ENCODE results near the gene OTUD3.
"Not testable (repeated sequence)": the region's sequence is repeated elsewhere in the genome, so short reads cannot be mapped to it uniquely, and the experiment has no call there.

Gene OTUD3

GRCh38 chr1:19866029-19866428 lies 16.2 kb upstream of the OTUD3 start:
- H4K20me1 ChIP-seq (ENCODE audit: insufficient read depth, low read length, poor library complexity, severe bottlenecking): no peaks in the 10 kb centered on the region
- no peaks in the 10 kb centered on the region for H3F3A ChIP-seq (ENCODE audit: low read depth)
- no peak for TF ChIP-seq CTCF (conservative IDR thresholded peaks at IDR 0.05; ENCODE audit: low read length)
- TF ChIP-seq EZH2phosphoT487 (IDR thresholded peaks at IDR 0.05; ENCODE audit: borderline replicate concordance): no peak
- H3K79me2 ChIP-seq (ENCODE audit: insufficient read depth, low read length): no peaks in the 10 kb centered on the region
- H3K27me3 ChIP-seq (ENCODE audit: insufficient read depth, low read length, poor library complexity, severe bottlenecking): no peaks in the 10 kb centered on the region
- H3K4me1 ChIP-seq (ENCODE audit: insufficient read depth, low read length, poor library complexity, severe bottlenecking): no peaks in the 10 kb centered on the region
- H3K9me2 ChIP-seq (replicated peaks; ENCODE audit: low read depth, low read length): no peaks in the 10 kb centered on the region
- H3K4me2 ChIP-seq (ENCODE audit: low read depth, low read length, poor library complexity, severe bottlenecking): no peak overlapping the region
- peaks cover 2% of the 10 kb centered on the region; the same call in 1 of the 2 replicates for H3K9me3 ChIP-seq (ENCODE audit: insufficient read depth, low read depth, low read length)
- no peaks in the 10 kb centered on the region for H3K36me3 ChIP-seq (ENCODE audit: insufficient read depth, low read length)
- no peak overlapping the region for H3K9ac ChIP-seq (ENCODE audit: low read depth, low read length, poor library complexity, severe bottlenecking)
- no peak overlapping the region for H3K4me3 ChIP-seq (ENCODE audit: low read length, poor library complexity, severe bottlenecking)
- no peak overlapping the region for H2AFZ ChIP-seq (ENCODE audit: low read length)

- no peak overlapping the region for H3K4me3 ChIP-seq (ENCODE audit: low read length, poor library complexity, severe bottlenecking)
- H3K4me1 ChIP-seq (ENCODE audit: insufficient read depth, low read length, poor library complexity, severe bottlenecking): no peaks in the 10 kb centered on the region
- H3K9ac ChIP-seq (ENCODE audit: low read depth, low read length, poor library complexity, severe bottlenecking): no peak overlapping the region
- no peak overlapping the region for H3K4me2 ChIP-seq (ENCODE audit: low read depth, low read length, poor library complexity, severe bottlenecking)
- H3K9me3 ChIP-seq (ENCODE audit: insufficient read depth, low read depth, low read length): peaks cover 2% of the 10 kb centered on the region; the same call in 1 of the 2 replicates
- TF ChIP-seq EZH2phosphoT487 (IDR thresholded peaks at IDR 0.05; ENCODE audit: borderline replicate concordance) (no peak), CTCF (conservative IDR thresholded peaks at IDR 0.05; ENCODE audit: low read length) (no peak)
- H3K9me2 ChIP-seq (replicated peaks; ENCODE audit: low read depth, low read length): no peaks in the 10 kb centered on the region
- no peaks in the 10 kb centered on the region for H3K27me3 ChIP-seq (ENCODE audit: insufficient read depth, low read length, poor library complexity, severe bottlenecking)
- H4K20me1 ChIP-seq (ENCODE audit: insufficient read depth, low read length, poor library complexity, severe bottlenecking): no peaks in the 10 kb centered on the region
- no peaks in the 10 kb centered on the region for H3K79me2 ChIP-seq (ENCODE audit: insufficient read depth, low read length)
- no peaks in the 10 kb centered on the region for H3K36me3 ChIP-seq (ENCODE audit: insufficient read depth, low read length)
- H2AFZ ChIP-seq (ENCODE audit: low read length): no peak overlapping the region
- H3F3A ChIP-seq (ENCODE audit: low read depth): no peaks in the 10 kb centered on the region
These were observed 15.4 kb upstream of the OTUD3 start for GRCh38 chr1:19866758-19867157.

GRCh38 chr1:19868575-19868974 lies 13.6 kb upstream of the OTUD3 start:
- not testable (repeated sequence) for H2AFZ ChIP-seq (ENCODE audit: low read length); H3K9ac ChIP-seq (ENCODE audit: low read depth, low read length, poor library complexity, severe bottlenecking); H3K79me2 ChIP-seq (ENCODE audit: insufficient read depth, low read length); H3K4me2 ChIP-seq (ENCODE audit: low read depth, low read length, poor library complexity, severe bottlenecking); H3K9me2 ChIP-seq (replicated peaks; ENCODE audit: low read depth, low read length); H3K4me1 ChIP-seq (ENCODE audit: insufficient read depth, low read length, poor library complexity, severe bottlenecking); H4K20me1 ChIP-seq (ENCODE audit: insufficient read depth, low read length, poor library complexity, severe bottlenecking); H3K9me3 ChIP-seq (ENCODE audit: insufficient read depth, low read depth, low read length); H3K4me3 ChIP-seq (ENCODE audit: low read length, poor library complexity, severe bottlenecking); H3K36me3 ChIP-seq (ENCODE audit: insufficient read depth, low read length); H3K27me3 ChIP-seq (ENCODE audit: insufficient read depth, low read length, poor library complexity, severe bottlenecking); H3F3A ChIP-seq (ENCODE audit: low read depth)

- not testable (repeated sequence) for H3K4me1 ChIP-seq (ENCODE audit: insufficient read depth, low read length, poor library complexity, severe bottlenecking); H3K9me2 ChIP-seq (replicated peaks; ENCODE audit: low read depth, low read length); H3K79me2 ChIP-seq (ENCODE audit: insufficient read depth, low read length); H3K27me3 ChIP-seq (ENCODE audit: insufficient read depth, low read length, poor library complexity, severe bottlenecking); H3F3A ChIP-seq (ENCODE audit: low read depth); H2AFZ ChIP-seq (ENCODE audit: low read length); H3K4me3 ChIP-seq (ENCODE audit: low read length, poor library complexity, severe bottlenecking); H4K20me1 ChIP-seq (ENCODE audit: insufficient read depth, low read length, poor library complexity, severe bottlenecking); H3K36me3 ChIP-seq (ENCODE audit: insufficient read depth, low read length); H3K9ac ChIP-seq (ENCODE audit: low read depth, low read length, poor library complexity, severe bottlenecking); H3K4me2 ChIP-seq (ENCODE audit: low read depth, low read length, poor library complexity, severe bottlenecking); H3K9me3 ChIP-seq (ENCODE audit: insufficient read depth, low read depth, low read length)
These were observed 12.7 kb upstream of the OTUD3 start for GRCh38 chr1:19869453-19869852.

All from Loucy (cell line).